Activated T-helper 1 cell treated with Interleukin-2 at 50 U/mL for 16 hours (primary cell): ENCODE data around the gene RPTOR.

Source experiments
- DNase-seq: peaks from one replicate; pipeline ENCODE4 v3.0.0-alpha.2; 2020; ENCODE audit warnings: low read depth

RPTOR gene

DNA sequence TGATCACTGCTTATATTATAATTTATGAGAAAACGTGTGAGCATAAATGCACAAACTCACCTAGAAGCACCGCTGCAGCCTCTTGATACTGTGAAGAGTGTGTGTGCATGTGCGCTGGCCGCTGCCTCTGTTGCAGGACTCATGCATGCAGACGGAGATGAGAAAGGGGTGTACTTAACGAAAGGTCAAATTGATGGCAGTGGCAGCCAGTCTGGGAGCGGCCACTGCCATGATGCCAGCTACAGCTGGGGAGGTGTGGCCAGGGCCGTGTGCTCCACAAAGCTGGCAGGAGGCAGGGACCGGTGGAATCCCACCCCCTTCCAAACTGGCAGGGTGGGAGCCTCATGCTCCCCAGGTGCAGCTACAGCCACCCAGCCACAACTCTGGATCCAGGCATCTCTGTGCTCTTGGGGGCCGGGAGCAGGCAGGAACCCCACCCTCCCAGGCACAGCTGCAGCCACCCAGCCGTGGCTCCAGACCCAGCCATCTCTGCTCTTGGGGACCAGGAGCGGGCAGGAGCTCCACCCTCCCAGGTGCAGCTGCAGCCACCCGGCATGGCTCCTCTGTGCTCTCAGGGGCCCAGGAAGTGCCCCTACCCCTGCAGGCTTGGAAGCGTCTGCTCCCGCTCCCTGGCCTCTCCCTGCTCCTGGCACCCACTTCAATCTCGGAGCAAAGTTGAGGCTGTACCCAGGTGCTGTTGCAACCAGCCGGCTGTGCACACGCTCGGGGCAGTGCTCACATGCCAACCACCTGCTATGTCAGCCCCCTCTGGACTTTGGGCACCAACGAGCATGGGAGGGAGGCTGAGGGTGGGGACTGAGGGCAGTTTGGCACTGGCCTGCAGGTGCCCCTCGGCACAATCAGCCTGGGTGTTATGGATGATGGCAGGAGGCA is 369.5 kb downstream of the RPTOR start:
- no peak for DNase-seq

DNA sequence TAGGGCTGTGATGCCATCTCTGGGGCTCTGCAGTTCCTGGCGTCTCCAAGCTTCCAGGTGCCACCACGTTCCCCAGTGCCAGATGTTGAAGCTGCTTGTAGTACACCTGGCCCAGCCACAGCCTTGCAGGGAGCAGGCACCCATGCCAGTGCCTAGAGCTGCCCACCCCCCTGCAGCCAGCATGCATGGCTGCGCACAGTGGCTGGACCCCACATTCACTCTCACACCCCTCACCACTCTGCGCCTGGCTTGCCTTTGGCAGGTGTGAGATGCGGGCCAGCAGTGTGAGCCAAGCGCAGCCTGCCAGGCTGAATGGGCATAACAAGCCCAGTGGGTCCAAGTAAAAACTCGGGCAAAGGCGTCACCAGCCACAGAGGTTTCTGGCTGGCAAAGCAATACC is 371.6 kb downstream of the RPTOR start:
- no peak for DNase-seq

DNA sequence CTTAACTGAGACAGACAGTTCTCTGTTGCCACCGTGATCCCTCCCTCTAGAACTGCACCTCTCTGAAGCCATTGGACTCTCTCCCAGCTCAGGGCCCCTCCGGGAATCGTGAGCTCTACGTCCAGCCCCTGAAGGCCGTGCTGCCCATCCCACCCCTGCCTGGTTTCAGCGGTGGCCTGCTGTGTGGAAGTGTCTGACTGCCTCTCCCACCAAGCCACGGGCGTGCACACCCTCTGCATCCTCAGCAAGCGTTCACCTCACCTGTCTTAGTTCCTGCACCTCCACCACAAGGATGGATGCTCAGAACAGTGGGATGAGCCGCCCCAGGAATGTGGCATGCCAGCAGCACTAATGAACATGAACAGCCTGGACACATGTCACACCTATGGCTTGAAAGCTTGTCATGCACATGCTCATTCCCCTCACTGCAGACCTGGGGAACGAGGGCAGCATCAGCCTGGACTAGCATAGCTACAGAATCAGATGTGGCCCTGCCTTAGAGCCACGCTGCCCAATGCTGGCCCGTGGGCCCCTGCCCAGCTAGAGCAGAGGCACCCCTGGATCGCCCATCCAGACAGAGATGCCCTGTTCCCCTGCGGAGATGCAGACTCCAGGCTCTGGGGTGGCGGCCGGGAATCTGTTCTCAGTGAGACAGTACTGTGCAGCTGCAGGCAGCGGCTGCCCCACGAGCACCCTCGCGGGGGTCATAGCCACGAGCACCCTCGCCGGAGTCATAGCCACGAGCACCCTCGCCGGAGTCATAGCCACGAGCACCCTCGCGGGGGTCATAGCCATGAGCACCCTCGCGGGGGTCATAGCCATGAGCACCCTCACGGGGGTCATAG is 373.3 kb downstream of the RPTOR start:
- no peak for DNase-seq

DNA sequence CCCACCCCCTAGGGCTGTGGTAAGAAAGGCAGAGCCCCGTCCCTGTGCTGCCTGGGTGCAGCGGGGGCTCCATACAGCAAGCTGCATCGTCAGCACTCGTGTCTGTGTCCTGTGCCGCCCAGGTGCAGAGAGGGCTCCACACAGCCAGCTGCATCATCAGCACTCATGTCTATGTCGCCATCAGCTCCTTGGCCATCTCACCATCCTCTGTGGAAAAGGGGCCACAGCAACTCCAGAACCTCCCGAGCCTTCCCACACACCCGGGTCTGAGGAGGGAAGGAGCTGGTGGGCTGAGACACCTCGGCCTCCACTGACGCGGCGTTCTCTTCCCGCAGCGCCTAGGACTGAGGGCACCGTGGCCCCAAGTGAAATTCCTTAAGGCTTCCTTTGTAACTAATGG is 374.1 kb downstream of the RPTOR start:
- no peak for DNase-seq

DNA sequence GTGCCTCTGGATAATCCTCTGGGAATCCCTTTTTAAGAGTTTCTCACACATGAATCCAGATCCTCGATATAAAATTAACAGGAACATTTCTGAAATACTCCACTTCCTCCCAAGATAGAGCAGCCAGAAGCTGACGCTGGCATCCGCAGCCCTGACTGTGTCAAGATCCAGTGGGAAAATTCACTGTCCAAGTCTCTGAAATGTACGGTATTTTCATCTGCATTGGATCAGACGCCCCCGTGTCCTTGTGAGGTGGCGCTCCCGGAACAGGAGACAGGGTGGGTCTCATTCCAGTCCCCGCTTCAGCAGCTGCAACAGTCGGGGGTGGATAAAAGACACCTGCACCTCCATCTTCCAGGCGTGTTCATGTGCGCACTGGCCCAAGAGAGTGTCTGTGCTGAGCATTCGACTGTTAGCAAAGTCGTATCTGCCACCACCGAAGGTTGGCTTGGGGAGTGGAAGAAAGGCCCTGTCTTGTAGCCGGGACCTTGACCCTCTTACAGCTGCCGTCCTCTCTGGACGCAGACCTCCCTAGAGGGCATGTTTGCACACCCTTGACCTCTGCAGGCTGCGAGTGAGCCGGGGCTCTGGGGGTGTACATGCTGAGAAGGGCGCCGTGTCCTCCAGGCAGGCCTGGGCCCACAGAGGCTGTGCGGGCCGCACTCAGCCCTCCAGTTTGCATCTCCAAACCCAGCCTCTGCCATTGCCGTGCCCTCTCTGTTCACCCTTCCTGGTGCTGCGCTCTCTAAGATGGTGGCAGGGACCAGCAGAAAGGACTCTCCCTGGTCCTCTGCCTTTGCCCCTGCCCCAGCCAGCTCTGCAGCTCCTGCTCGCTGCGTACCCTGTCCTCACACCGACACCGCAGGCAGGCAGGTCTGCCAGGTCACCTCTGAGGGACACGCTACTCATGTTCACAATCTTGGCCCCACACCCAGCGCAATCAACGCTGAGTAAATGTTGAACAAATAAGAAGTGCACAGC is 375.0 kb downstream of the RPTOR start:
- DNase-seq: no peak

DNA sequence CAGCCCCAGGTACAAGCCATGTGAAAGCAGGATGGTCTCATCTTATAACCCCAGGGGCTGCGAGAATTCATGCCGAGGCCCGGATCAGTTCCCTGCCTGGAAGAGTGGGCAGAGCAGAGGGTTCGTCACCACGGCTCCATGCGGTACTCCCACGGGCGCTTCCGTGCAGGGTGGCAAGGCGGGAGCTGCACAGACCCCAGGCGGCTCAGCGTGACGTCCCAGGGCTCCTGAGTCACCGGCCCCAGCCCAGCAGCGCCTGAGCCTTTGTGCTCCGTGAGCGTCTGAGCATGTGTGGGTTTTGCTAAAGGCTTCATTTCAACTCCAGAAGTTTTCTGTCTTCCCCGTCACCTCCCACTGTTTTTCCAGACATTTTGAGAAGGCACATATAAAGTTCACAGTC is 375.8 kb downstream of the RPTOR start:
- DNase-seq: no peak

DNA sequence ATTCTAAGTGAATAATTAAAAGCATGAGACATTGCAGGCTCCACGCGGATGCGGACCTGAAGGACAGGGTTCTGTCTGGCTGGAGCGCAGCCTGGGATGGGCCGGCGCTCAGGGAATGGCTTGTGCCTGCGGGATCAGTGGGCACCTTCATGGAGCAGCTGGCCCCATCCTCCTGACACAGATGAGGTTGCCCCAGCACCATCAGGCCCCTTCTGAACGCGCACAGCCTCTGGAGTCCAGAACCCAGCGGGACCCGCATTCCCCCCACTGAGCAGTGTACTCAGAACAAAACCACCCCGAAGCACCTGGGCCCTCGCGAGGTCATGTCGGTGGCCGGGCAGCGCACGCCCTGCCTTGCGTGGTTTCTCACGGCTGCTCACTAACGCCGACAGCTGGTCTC is 376.5 kb downstream of the RPTOR start:
- no peak for DNase-seq

DNA sequence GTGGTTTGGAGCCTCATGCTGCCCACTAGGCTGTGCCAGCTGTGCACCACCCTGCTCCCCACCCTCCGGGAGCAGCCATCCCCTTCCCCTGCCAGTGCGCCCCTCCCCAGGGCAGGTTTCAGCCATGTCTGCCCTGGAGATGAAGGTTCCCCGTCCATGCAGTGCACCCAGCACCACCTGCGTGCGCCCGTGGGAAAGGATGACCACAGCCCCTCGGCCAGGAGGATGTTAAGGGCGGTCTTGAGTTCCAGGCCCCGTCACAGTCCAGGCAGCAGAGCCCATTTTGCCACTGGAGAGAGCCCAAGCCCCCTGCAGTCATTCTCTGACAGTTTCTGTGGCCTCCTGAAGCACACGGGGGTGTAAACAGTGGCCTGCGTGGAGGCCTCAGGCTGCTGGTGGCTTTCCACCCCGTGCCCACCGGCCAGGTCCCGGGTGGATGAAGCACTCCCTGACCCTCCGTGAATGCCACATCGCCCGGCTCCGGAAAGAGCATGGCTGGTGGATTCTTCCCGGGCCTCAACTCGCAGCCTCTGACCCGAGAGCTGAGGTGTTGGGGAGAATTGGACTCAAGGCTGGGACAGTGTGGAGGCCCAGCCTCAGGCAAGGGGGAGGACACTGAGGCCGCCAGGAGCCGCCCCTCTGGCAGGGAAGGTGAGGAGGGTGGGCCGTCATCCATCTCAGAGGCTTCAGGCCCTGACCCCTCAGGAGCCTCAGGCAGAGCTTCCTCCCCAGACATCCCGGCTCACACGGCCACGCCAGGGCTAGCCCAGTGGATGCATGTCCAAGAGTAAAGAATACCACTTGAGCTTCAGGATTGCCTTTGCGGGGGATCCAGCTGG is 377.3 kb downstream of the RPTOR start:
- DNase-seq: no peak

DNA sequence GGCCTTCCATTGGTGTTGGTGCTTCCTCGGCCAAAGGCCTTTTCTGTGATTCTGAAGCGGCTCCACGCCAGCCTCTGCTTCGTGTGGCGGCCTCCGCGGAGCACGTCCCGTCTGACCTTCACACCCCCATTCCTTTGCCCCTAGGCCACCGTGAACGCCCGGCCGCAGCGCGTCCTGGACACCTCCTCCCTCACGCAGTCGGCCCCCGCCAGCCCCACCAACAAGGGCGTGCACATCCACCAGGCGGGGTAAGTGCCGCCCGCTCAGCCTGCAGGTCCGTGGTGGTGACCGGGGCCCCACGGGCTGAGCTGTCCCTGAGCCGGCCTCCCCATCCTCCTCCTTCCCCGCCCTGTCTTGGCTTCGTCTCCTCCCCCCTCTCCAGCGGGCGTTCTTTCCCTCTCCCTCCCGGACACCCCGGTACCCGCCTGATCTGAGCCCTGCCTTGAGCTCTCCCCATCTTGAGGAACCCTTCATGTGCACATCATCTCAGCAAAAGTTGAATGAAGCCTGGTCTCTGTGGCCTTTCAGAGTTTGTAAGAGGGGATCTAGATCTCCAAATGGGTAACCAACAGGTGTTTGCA is 378.0 kb downstream of the RPTOR start:
- no peak for DNase-seq

DNA sequence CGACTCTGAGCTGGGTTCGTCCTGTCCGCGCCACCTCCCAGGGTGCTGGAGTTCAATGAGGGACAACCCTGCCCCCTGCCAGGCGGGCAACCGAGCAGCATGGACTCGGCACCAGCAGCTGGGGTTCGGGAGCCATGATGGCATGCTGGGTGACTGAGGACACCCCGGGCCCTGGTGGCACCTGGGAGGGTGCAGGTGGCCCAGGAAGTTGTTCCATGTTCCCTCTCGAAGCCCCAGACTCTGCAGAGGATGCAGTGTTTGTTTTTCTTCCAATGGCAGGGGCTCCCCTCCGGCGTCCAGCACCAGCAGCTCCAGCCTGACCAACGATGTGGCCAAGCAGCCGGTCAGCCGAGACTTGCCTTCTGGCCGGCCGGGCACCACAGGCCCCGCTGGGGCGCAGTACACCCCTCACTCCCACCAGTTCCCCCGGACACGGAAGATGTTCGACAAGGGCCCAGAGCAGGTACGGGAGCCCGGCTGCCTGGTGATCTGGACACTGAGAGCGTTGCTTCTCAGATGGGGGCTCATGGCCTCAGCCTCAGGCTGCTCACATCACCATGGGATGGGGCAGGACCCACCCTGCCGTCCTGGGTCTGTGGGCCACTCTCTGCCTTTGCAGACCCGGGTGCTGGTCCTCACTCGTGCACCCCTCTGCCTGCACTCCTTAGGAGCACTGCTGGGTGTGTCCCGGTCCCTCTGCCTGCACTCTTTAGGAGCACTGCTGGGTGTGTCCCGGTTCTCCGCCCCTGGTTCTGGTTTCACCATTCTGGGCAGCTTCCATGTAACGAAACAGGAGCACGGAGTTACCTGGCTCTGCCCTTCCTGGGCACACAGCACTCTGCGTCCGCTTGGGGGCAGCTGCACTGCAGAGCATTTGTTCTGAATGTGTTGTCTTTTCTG is 378.8 kb downstream of the RPTOR start:
- DNase-seq: no peak

DNA sequence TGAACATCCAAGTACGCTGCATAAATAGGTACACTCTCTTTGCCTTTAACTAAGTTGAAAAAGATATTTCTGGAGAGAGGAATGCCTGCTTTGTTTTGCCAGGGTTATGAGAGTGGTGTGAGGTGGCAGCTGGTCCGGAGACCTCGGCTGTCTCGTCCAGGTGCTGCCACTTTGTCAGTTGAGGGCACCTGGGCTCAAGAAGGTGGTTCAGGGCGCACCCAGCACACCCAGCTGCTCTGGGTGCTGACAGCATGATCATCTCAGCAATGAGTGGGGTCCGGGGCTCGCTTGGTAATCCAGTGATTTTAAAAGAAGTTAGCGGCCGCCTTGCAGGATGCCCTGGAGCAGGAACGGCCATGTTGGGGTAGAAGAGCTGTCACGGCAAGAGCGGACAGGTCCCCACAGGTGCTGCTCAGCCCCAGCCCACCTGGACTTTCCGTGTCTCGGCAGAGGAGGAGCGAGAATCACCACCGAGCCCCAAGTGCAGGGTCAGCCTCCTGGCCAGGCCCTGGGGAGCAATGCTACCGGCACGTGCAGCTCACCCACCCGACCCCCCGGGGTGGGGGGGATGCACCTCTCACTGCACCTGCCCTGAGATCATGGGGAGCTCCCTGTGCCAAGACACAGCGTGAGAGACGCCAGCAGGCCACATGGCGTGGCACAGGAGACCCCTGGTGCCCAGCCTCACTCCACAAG is 379.6 kb downstream of the RPTOR start:
- no peak for DNase-seq

DNA sequence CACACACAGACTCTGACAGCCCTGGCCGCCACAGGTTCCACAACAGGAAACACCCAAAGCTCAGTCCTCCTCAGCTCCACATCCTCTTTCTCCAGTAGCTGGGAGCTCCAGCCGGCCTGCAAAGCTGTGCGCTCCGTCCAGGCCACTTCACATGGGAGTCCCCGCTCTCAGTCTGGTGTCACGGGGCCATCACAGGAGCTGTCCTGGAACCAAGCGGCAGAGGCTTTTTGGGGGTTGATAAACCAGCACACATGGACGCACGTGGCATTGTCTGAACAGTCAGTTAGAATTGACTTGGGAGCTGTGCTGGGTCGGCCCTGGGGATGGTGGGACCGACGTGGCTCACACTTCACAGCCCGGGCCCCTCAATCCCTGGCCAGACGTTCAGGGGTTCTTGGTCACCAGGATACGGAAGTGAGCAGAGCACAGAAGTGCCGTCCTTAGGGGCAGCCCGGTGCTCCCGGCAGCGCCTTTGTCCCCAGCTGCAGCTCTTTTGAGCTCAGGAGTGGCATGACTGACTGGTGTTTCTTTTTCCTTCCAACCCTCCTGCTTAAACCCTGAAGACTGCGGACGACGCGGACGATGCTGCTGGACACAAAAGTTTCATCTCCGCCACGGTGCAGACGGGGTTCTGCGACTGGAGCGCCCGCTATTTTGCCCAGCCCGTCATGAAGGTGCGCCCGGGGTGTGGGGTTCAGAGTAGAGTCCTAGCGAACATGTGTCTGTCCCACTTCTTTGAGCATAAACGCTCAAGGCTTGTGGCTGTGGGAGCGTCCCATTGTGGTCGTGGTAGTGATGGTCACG is 380.4 kb downstream of the RPTOR start:
- DNase-seq: no peak

DNA sequence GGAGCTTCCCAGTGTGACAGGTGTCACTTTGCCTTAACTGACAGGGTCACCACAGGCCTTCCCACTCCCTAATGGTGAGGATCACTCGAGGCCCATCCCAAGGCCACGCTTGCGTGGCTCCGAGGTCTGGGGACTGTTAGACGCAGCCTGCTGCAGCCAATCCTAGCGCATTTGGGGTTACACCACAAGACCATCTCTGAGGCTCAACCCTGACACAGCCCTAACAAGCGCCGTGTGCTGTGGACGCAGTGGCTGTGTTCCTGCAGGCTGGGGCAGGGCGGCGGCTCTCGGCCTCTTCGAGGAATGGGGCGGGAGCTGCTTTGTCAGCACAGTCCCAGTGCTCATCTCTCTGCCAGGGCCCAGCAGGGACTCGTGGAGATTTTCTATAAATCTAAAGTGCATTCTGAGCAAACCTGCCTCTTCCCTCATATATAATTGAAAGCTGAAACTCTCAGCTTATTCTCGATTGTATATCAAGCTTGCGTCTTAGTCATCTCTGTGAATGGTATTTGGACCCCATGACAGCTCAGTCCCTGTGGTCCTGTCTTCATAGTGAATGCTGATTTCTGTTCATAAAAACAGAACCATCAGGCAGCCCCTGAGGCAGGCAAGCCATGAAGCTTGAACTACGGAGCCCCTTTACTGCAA is 381.2 kb downstream of the RPTOR start:
- no peak for DNase-seq

DNA sequence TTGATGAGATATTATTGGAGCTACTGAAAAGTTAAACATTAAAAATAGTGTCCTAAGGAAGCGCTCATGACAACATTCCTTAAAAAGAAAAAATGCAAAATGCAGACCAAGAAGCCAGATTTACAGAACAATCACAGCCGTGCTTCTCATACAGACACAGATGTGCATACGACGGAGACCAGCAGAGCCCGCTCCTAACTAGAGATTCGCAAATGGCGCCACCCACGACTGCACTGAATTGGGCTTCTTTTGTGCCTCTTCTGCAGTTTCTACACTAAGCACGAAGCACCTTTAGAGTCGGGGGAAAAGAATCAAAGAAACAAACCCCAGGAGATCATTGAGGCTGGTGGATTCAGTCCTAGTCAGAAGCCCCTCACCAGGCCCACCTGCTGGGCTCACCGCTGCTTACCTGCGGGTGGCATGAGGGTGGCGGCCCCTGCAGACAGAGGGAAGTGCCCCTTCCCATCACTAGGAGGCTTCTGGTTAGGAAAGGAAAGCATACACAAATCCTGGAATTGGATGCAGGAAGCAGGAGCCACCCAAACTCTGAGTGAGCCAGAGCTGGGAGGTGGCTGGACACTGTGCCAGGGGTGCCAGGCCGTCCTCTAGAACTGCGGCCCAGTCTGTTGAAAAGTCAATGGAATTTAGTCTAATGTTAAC is 382.1 kb downstream of the RPTOR start:
- DNase-seq: no peak

DNA sequence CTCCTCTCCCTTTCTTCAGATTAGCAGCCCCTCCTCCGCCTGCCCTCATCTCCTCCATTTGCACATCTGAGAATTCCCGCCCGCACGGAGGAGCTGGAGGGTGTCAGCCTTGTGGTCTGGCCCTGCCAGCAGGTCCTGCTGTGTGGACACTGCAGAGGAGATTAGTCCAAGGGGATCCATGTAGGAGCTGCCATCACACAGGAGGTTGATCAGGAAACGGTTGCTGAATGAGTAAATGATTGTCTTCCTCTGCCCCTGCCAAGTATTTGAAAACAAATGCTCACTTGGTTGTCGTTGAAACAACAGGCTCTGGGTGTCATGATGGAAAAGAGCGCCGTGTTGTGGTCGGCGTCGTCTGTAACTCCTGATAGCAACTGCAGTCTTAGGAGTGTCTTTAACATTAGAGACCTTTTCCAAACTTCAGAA is 383.2 kb downstream of the RPTOR start:
- DNase-seq: no peak

DNA sequence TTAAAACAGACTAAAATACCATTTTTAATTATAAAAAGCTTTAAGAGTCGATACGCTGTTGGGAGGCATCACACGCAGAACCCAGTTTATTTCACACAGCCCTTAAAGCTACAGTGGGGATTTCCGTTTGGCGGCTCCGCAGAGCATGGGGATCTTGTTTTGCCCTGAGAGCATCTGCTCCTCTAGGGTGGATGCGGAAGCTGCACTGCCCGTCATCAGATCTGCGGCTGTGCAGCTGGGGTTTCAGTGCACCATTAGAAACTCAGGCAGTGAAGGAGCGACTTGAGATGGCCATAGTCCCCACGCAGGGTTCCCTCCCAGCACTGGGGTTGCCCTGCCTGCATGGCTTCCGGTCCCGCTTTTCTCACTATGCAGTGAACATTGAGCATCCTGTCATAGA is 384.8 kb downstream of the RPTOR start:
- DNase-seq: no peak
